CD4-positive, alpha-beta T cell treated with Interleukin-17A for 1 hour (primary cell): Measurements from ENCODE around the gene BTNL3.
"Not testable (repeated sequence)": the region's sequence is repeated elsewhere in the genome, so short reads cannot be mapped to it uniquely, and the experiment has no call there.

Source experiments
- DNase-seq: peaks from one replicate; pipeline ENCODE4 v3.0.0-alpha.2; 2020

BTNL3 gene

GRCh38 chr5:180988592-180988991 lies at the start of gene BTNL3:
Gene BTNL3 (plus strand): TSS chr5:180988846. CDS start chr5:180989029, 183 bp downstream.
- DNase-seq = no peak

- no peak for DNase-seq
Measured at GRCh38 chr5:180950291-180950949, 38.2 kb upstream of the BTNL3 start.

GRCh38 chr5:180959661-180960060 lies 29.0 kb upstream of the BTNL3 start:
- DNase-seq = no peak

- DNase-seq = no peak
Measured at GRCh38 chr5:180960209-180960608, 28.4 kb upstream of the BTNL3 start.

- no peak for DNase-seq
Measured at GRCh38 chr5:180969406-180969805, 19.2 kb upstream of the BTNL3 start.

GRCh38 chr5:180970336-180970735 lies 18.3 kb upstream of the BTNL3 start:
- no peak for DNase-seq

- no peak for DNase-seq
Measured at GRCh38 chr5:180970875-180971274, 17.8 kb upstream of the BTNL3 start.

GRCh38 chr5:180974612-180975315 lies 13.9 kb upstream of the BTNL3 start:
- no peak for DNase-seq

- no peak for DNase-seq
Measured at GRCh38 chr5:180975338-180975737, 13.3 kb upstream of the BTNL3 start.

- no peak for DNase-seq
Measured at GRCh38 chr5:180976518-180976917, 12.1 kb upstream of the BTNL3 start.

- no peak for DNase-seq
Measured at GRCh38 chr5:180977852-180978251, 10.8 kb upstream of the BTNL3 start.

GRCh38 chr5:180982008-180982741 lies 6.5 kb upstream of the BTNL3 start:
- DNase-seq = no peak

GRCh38 chr5:180988016-180988415 lies 630 bp upstream of the BTNL3 start:
- no peak for DNase-seq

GRCh38 chr5:180990086-180990881 lies 1.6 kb downstream of the BTNL3 start:
- no peak for DNase-seq

- DNase-seq = no peak
Measured at GRCh38 chr5:180990882-180991242, 2.2 kb downstream of the BTNL3 start.

- no peak for DNase-seq
Measured at GRCh38 chr5:181001947-181002346, 13.3 kb downstream of the BTNL3 start.

- no peak for DNase-seq
Measured at GRCh38 chr5:181005791-181006190, 17.1 kb downstream of the BTNL3 start.

GRCh38 chr5:181008136-181008535 lies 19.5 kb downstream of the BTNL3 start:
- no peak for DNase-seq

GRCh38 chr5:181010018-181010417 lies 21.4 kb downstream of the BTNL3 start:
- DNase-seq = not testable (repeated sequence)

- DNase-seq = not testable (repeated sequence)
Measured at GRCh38 chr5:181014654-181015053, 26.0 kb downstream of the BTNL3 start.

GRCh38 chr5:181017448-181017847 lies 28.8 kb downstream of the BTNL3 start:
- DNase-seq = not testable (repeated sequence)

GRCh38 chr5:181020688-181021087 lies 32.0 kb downstream of the BTNL3 start:
- DNase-seq = no peak
